Measurements from ENCODE around the gene ACTR5.

GRCh38 chr20:38771621-38772020 is 23.4 kb downstream of the ACTR5 start:
- TF ChIP-seq POLR2AphosphoS5 (IDR thresholded peaks at IDR 0.05; ENCODE audit: borderline replicate concordance, low read depth, low read length) (no peak), EZH2 (IDR thresholded peaks at IDR 0.05) (no peak), FOXP2 (optimal IDR thresholded peaks at IDR 0.05; ENCODE audit: control extremely low read depth, extremely low read length, insufficient read depth) (no peak)
